AG08395 (cell line): ENCODE results near the gene SYT8.

Source experiments
- DNase-seq: peaks from one replicate; pipeline ENCODE4 v3.0.0; 2012; ENCODE audit warnings: mixed read lengths, low spot score

The SYT8 gene

GRCh38 chr11:1832211-1832919 lies 2.4 kb upstream of the SYT8 start:
- peak; percentile 59 for DNase-seq

GRCh38 chr11:1832920-1833295 lies 1.9 kb upstream of the SYT8 start:
- DNase-seq, result no peak

GRCh38 chr11:1834062-1834610 lies 654 bp upstream of the SYT8 start:
- no peak for DNase-seq

GRCh38 chr11:1835671-1836010 lies 851 bp downstream of the SYT8 start:
- no peak for DNase-seq

- no peak for DNase-seq
Measured at GRCh38 chr11:1836011-1836945, 1.5 kb downstream of the SYT8 start.

GRCh38 chr11:1837171-1838076 lies 2.6 kb downstream of the SYT8 start:
- DNase-seq, result peak; percentile 64

GRCh38 chr11:1838077-1838425 lies 3.3 kb downstream of the SYT8 start:
- DNase-seq, result no peak

GRCh38 chr11:1838426-1839144 lies 3.8 kb downstream of the SYT8 start, which contains the start of gene TNNI2:
TSS of gene TNNI2 (plus strand) at chr11:1838981. CDS start at chr11:1839697, 716 bp downstream.
- DNase-seq, result no peak

GRCh38 chr11:1839204-1839923 lies 4.6 kb downstream of the SYT8 start:
- no peak for DNase-seq

GRCh38 chr11:1839924-1840779 lies 5.4 kb downstream of the SYT8 start:
- DNase-seq, result no peak

GRCh38 chr11:1840780-1841480 lies 6.1 kb downstream of the SYT8 start:
- no peak for DNase-seq

- no peak for DNase-seq
Measured at GRCh38 chr11:1841511-1842148, 6.8 kb downstream of the SYT8 start.

GRCh38 chr11:1842149-1843097 lies 7.6 kb downstream of the SYT8 start:
- no peak for DNase-seq

GRCh38 chr11:1843098-1843473 lies 8.3 kb downstream of the SYT8 start:
- DNase-seq, result no peak

- no peak for DNase-seq
Measured at GRCh38 chr11:1843796-1844195, 9.0 kb downstream of the SYT8 start.

GRCh38 chr11:1844221-1845094 lies 9.7 kb downstream of the SYT8 start:
- DNase-seq, result no peak

GRCh38 chr11:1845095-1845429 lies 10.3 kb downstream of the SYT8 start:
- no peak for DNase-seq
